Mesodermal cell (in vitro differentiated cells): ENCODE measurements around the gene KRTAP20-2. TPM values are rescaled to one million over a fixed set of nuclear protein-coding genes. Genes with fewer than 3 reads are reported as not detected.

ENCODE experiments used
- H3K27ac ChIP-seq: 2 replicates; pipeline ENCODE4 v1.7.0; 2013; ENCODE audit warnings: mild to moderate bottlenecking, low read depth, low read length, moderate library complexity; ENCODE audit not compliant: severe bottlenecking
- H3K36me3 ChIP-seq: 2 replicates; pipeline ENCODE4 v1.7.1; 2013; ENCODE audit warnings: mild to moderate bottlenecking, low read length, moderate library complexity; ENCODE audit not compliant: control insufficient read depth, insufficient read depth
- H3K4me1 ChIP-seq: one replicate; pipeline ENCODE4 v1.7.1; 2013; ENCODE audit warnings: mild to moderate bottlenecking, low read length; ENCODE audit not compliant: insufficient read depth, control insufficient read depth, poor library complexity, severe bottlenecking
- H3K4me3 ChIP-seq: 2 replicates; pipeline ENCODE4 v1.7.0; 2013; ENCODE audit warnings: low read length, control low read depth, mild to moderate bottlenecking; ENCODE audit not compliant: insufficient read depth, poor library complexity, severe bottlenecking; ENCODE audit errors: extremely low read depth
- H3K9me3 ChIP-seq: 2 replicates; pipeline ENCODE4 v1.7.1; 2013; ENCODE audit warnings: mild to moderate bottlenecking, low read length, moderate library complexity; ENCODE audit not compliant: control insufficient read depth
- WGBS, 2 experiments: methylation state at CpG; one replicate each; pipeline ENCODE4 v1.1.5; 2013; ENCODE audit warnings: missing lambda C conversion rate in 2 of 2; ENCODE audit not compliant: insufficient coverage in 2 of 2; 5-methylcytosine and 5-hydroxymethylcytosine counted together
- polyA plus RNA-seq, 2 experiments: library from polyadenylated mRNA; stranded (reverse); fragments of 50-300 nt; gene quantifications; one replicate each; pipeline ENCODE4 v1.2.3, GENCODE V29; 2013

Gene KRTAP20-2
- polyA plus RNA-seq (2013, experiment 1 of 2): not detected
- not detected for polyA plus RNA-seq (2013, experiment 2 of 2)

GRCh38 chr21:30634906-30635305, at the start of gene KRTAP20-2:
Gene KRTAP20-2 (plus strand): TSS chr21:30635206. CDS start chr21:30635264, 58 bp downstream.
- no peaks in the 10 kb centered on the region for H3K36me3 ChIP-seq
- H3K27ac ChIP-seq: no peak within 1 kb of the TSS
- no peaks in the 10 kb centered on the region for H3K4me1 ChIP-seq
- H3K4me3 ChIP-seq: no peak within 1 kb of the TSS
- no peaks in the 10 kb centered on the region for H3K9me3 ChIP-seq
- 100% methylated on average over 1 of the region's 1 CpG for WGBS, 2 experiments

GRCh38 chr21:30590297-30590696, 44.7 kb upstream of the KRTAP20-2 start, which contains the start of gene KRTAP22-2:
Gene KRTAP22-2 (minus strand): TSS chr21:30590397.
- H3K4me1 ChIP-seq: no peaks in the 10 kb centered on the region
- H3K36me3 ChIP-seq: no peaks in the 10 kb centered on the region
- no peak within 1 kb of the TSS for H3K27ac ChIP-seq
- no peaks in the 10 kb centered on the region for H3K9me3 ChIP-seq
- no peak within 1 kb of the TSS for H3K4me3 ChIP-seq

- Histone ChIP-seq H3K4me1 (no peaks in the 10 kb centered on the region), H3K36me3 (no peaks in the 10 kb centered on the region), H3K4me3 (no peak within 1 kb of the TSS), H3K27ac (no peak within 1 kb of the TSS), H3K9me3 (no peaks in the 10 kb centered on the region)
- 77 to 86% methylated on average over 2 to 3 of the region's 4 CpGs for WGBS, 2 experiments
Measured at GRCh38 chr21:30592140-30592539, 42.9 kb upstream of the KRTAP20-2 start, which contains the start of gene KRTAP6-3. Gene KRTAP6-3 (plus strand): TSS chr21:30592440. CDS start chr21:30592446, 6 bp downstream.

GRCh38 chr21:30598802-30599201, 36.2 kb upstream of the KRTAP20-2 start, which contains the start of gene KRTAP6-2:
Gene KRTAP6-2 (minus strand): TSS chr21:30598902. CDS start chr21:30598874, 28 bp downstream.
- Histone ChIP-seq H3K36me3 (no peaks in the 10 kb centered on the region), H3K4me1 (no peaks in the 10 kb centered on the region), H3K9me3 (no peaks in the 10 kb centered on the region), H3K27ac (no peak within 1 kb of the TSS), H3K4me3 (no peak within 1 kb of the TSS)
- 96 to 98% methylated on average over 5 to 6 of the region's 6 CpGs for WGBS, 2 experiments

GRCh38 chr21:30600787-30601186, 34.2 kb upstream of the KRTAP20-2 start, which contains the start of gene KRTAP22-1:
Gene KRTAP22-1 (plus strand): TSS chr21:30601087.
- H3K27ac ChIP-seq: no peak within 1 kb of the TSS
- H3K4me1 ChIP-seq: no peaks in the 10 kb centered on the region
- no CpG with 5 or more reads among the region's 1 CpG for WGBS, 2 experiments

GRCh38 chr21:30605968-30606367, 29.0 kb upstream of the KRTAP20-2 start:
- H3K36me3 ChIP-seq: no peaks in the 10 kb centered on the region
- H3K4me1 ChIP-seq: no peaks in the 10 kb centered on the region
- no peak overlapping the region for H3K27ac ChIP-seq
- no peaks in the 10 kb centered on the region for H3K9me3 ChIP-seq
- no peak overlapping the region for H3K4me3 ChIP-seq
- WGBS, 2 experiments: 69 to 87% methylated on average over 2 of the region's 2 CpGs

More at GRCh38 chr21:30600787-30601186, 34.2 kb upstream of the KRTAP20-2 start, which contains the start of gene KRTAP22-1:
- H3K4me3 ChIP-seq: no peak within 1 kb of the TSS
- H3K36me3 ChIP-seq: no peaks in the 10 kb centered on the region
- H3K9me3 ChIP-seq: no peaks in the 10 kb centered on the region

- no peaks in the 10 kb centered on the region for H3K9me3 ChIP-seq
- no peaks in the 10 kb centered on the region for H3K4me1 ChIP-seq
- no peak overlapping the region for H3K27ac ChIP-seq
- H3K4me3 ChIP-seq: no peak overlapping the region
- WGBS, 2 experiments: 88 to 89% methylated on average over 1 of the region's 2 CpGs
- H3K36me3 ChIP-seq: no peaks in the 10 kb centered on the region
Measured at GRCh38 chr21:30612132-30612531, 22.9 kb upstream of the KRTAP20-2 start.

GRCh38 chr21:30613836-30614235, 21.2 kb upstream of the KRTAP20-2 start, which contains the start of gene KRTAP6-1:
Gene KRTAP6-1 (minus strand): TSS chr21:30613930. CDS start chr21:30613904, 26 bp downstream.
- 86 to 94% methylated on average over 1 to 2 of the region's 2 CpGs for WGBS, 2 experiments

GRCh38 chr21:30615199-30615598, 19.8 kb upstream of the KRTAP20-2 start:
- H3K4me1 ChIP-seq: no peaks in the 10 kb centered on the region
- H3K9me3 ChIP-seq: no peaks in the 10 kb centered on the region
- no peak overlapping the region for H3K4me3 ChIP-seq
- no peak overlapping the region for H3K27ac ChIP-seq
- no peaks in the 10 kb centered on the region for H3K36me3 ChIP-seq

More at GRCh38 chr21:30613836-30614235, 21.2 kb upstream of the KRTAP20-2 start, which contains the start of gene KRTAP6-1:
- Histone ChIP-seq H3K4me1 (no peaks in the 10 kb centered on the region), H3K4me3 (no peak within 1 kb of the TSS), H3K9me3 (no peaks in the 10 kb centered on the region), H3K27ac (no peak within 1 kb of the TSS), H3K36me3 (no peaks in the 10 kb centered on the region)

- Histone ChIP-seq H3K9me3 (no peaks in the 10 kb centered on the region), H3K4me1 (no peaks in the 10 kb centered on the region), H3K4me3 (no peak within 1 kb of the TSS), H3K27ac (no peak within 1 kb of the TSS), H3K36me3 (no peaks in the 10 kb centered on the region)
- WGBS, 2 experiments: no CpG with 5 or more reads among the region's 2 CpGs
Measured at GRCh38 chr21:30616125-30616524, 18.9 kb upstream of the KRTAP20-2 start, which contains the start of gene KRTAP20-1. Gene KRTAP20-1 (plus strand): TSS chr21:30616425. CDS start chr21:30616455, 30 bp downstream.

GRCh38 chr21:30620080-30620479, 14.9 kb upstream of the KRTAP20-2 start:
- Histone ChIP-seq H3K4me3 (no peak overlapping the region), H3K4me1 (no peaks in the 10 kb centered on the region), H3K36me3 (no peaks in the 10 kb centered on the region), H3K27ac (no peak overlapping the region), H3K9me3 (no peaks in the 10 kb centered on the region)
